Transverse colon (tissue), 3 donors: ENCODE measurements around the gene IFT74.

Experiments
- CTCF ChIP-seq, 5 experiments: fragments of 200-600 bp in 3 of 5; fragments of 450-650 bp in 2 of 5; sonication (generic) in 3 of 5; IDR thresholded peaks; 1 replicate in 2 of 5; 2 replicates in 3 of 5; pipeline ENCODE4 v1.5.1; 2016 to 2017; ENCODE audit warnings: antibody characterized with exemption in 5 of 5, inconsistent platforms in 3 of 5, mild to moderate bottlenecking in 2 of 5, moderate library complexity in 1 of 5
- POLR2A ChIP-seq: fragments of 450-650 bp; IDR thresholded peaks from one replicate; pipeline ENCODE4 v1.6.1; 2016; ENCODE audit warnings: antibody characterized with exemption, mild to moderate bottlenecking, moderate library complexity

GRCh38 chr9:27054125-27054524, 97.9 kb downstream of the IFT74 start:
- TF ChIP-seq POLR2A: no peak
- TF ChIP-seq CTCF (IDR thresholded peaks at IDR 0.05): no peak
